Epidermal melanocyte (primary cell): ENCODE results near the gene KCND1.
A peak's percentile ranks its signal among the peaks of the same experiment; 100 is the strongest.

Experiments
- DNase-seq: peaks from one replicate; pipeline ENCODE4 v3.0.0; 2011; ENCODE audit warnings: low spot score; ENCODE audit not compliant: insufficient read length

The KCND1 gene

DNA sequence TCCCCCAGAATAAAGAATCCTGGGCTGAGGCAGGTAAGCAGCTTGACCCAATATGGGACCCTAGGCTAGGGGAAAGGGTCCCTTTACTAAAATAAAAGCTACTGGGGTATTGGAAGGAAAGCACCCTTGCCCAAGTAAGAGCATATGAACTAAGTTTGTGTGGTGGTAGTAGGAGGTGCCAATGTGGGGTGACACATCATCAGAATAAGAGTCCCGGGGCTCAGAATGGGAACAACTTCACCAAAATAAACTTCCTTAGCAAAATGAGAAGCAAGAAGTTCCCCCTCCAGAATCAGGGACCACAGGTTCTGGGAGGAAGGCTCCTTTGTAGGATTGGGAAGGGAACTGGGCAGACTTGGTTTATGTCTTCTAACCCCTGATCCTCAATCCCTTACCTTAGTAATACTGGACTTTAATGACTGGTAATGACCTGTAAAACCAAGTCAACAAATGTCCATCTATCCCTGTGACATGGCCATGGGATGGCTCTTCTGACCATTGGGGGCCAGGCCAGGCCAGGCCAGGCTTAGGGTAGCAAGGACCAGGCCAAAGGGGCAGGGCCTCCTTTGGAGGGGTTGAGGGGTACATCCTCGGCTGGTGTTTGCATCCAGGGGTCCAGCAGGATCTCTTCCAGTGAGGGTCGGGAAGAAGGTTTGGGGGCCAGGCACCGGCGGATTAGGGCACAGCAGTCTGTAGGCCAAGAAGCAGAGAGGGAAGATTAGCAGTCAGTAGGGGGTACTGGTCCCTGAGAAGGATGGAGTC, 57.9 kb downstream of the KCND1 start:
- DNase-seq, result no peak

- DNase-seq, result peak; percentile 64
Observed at GRCh38 chrX:48911412-48912182, 60.0 kb downstream of the KCND1 start, which contains the start of gene SLC35A2. Gene SLC35A2, minus strand, starts transcription at chrX:48911646. Its CDS starts 10 bp downstream, at chrX:48911636.
